HFFc6 (cell line): ENCODE measurements around the gene IQSEC2. TPM values are rescaled to one million over a fixed set of nuclear protein-coding genes. Genes with fewer than 3 reads are reported as not detected.

ENCODE experiments used
- DNase-seq: peaks from one replicate; pipeline ENCODE4 v3.0.0-alpha.2; 2018
- H3K27ac Mint-ChIP-seq: 2 replicates; pipeline ENCODE4 v1.8.0; 2020; ENCODE audit warnings: mild to moderate bottlenecking, mixed read lengths
- H3K27me3 Mint-ChIP-seq: 2 replicates; pipeline ENCODE4 v1.8.0; 2021; ENCODE audit warnings: mild to moderate bottlenecking, moderate library complexity, mixed read lengths; ENCODE audit not compliant: insufficient read depth
- H3K36me3 Mint-ChIP-seq: 2 replicates; pipeline ENCODE4 v1.8.0; 2021; ENCODE audit warnings: low read depth, mixed read lengths
- H3K4me1 Mint-ChIP-seq: 2 replicates; pipeline ENCODE4 v1.8.0; 2020; ENCODE audit warnings: low read depth, mixed read lengths
- H3K4me3 Mint-ChIP-seq: 2 replicates; pipeline ENCODE4 v1.8.0; 2020; ENCODE audit warnings: mild to moderate bottlenecking, moderate library complexity, mixed read lengths
- H3K9me3 Mint-ChIP-seq: 2 replicates; pipeline ENCODE4 v1.8.0; 2020; ENCODE audit warnings: mild to moderate bottlenecking, mixed read lengths
- long read RNA-seq: library from polyadenylated mRNA; unstranded; transcript quantifications from one replicate; pipeline ENCODE4 v2.0.0, GENCODE V29; 2019
- total RNA-seq, 6 experiments: library from RNA; stranded (reverse); fragmentation: NEBNext Ultra II Directional; extraction: Animal tissue kit (Norgen Biotek cat#: 25700); gene quantifications; 2 replicates in 1 of 6; 3 replicates in 5 of 6; pipeline ENCODE4 v1.2.3, GENCODE V29; 2021
- TF ChIP-seq, protein P1 (sequence below): fragments of 200-600 bp; sonication (generic); IDR thresholded peaks from 2 replicates; pipeline ENCODE4 v1.5.0; 2021; ENCODE audit warnings: antibody characterized with exemption, mild to moderate bottlenecking

Gene IQSEC2
- total RNA-seq, result 10 to 100 TPM; 16.4 to 22.8 (median 20.0) TPM
- long read RNA-seq, partial matches to known transcripts, result 0 of 3 reads
- long read RNA-seq, other reads (novel, unspliced or antisense), result 3 of 3 reads

DNA sequence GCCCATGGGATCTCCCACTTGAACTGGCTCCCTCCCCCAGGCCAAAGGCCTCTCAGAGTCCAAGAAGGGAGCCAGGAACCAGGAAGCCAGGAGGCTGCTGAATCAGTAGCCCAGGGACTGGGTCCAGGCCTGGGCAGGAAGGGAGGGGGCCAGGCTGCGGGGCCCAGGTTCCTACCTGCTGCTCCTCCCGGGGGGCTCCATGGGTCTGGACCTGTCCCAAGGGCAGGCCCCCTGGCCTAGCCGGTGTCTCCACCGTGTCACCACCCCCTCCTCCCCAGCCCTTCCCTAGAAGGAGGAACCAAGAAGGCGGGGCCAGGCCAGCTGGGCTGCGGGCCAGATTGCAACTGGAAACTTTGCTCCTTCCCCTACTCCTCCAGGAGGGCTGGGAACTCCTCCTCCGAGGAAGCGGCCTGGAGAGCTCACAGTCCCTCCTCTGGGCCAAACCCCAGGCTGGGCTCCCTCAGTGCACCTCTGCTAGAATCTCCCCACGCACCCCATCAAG is at the start of gene IQSEC2:
TSS of gene IQSEC2 (minus strand) at position 264 of the 502 bp plus-strand sequence.
- peak; percentile 63 for DNase-seq
- TF ChIP-seq, protein P1, sequence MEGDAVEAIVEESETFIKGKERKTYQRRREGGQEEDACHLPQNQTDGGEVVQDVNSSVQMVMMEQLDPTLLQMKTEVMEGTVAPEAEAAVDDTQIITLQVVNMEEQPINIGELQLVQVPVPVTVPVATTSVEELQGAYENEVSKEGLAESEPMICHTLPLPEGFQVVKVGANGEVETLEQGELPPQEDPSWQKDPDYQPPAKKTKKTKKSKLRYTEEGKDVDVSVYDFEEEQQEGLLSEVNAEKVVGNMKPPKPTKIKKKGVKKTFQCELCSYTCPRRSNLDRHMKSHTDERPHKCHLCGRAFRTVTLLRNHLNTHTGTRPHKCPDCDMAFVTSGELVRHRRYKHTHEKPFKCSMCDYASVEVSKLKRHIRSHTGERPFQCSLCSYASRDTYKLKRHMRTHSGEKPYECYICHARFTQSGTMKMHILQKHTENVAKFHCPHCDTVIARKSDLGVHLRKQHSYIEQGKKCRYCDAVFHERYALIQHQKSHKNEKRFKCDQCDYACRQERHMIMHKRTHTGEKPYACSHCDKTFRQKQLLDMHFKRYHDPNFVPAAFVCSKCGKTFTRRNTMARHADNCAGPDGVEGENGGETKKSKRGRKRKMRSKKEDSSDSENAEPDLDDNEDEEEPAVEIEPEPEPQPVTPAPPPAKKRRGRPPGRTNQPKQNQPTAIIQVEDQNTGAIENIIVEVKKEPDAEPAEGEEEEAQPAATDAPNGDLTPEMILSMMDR, result no peak
- no peaks in the 10 kb centered on the region for H3K9me3 Mint-ChIP-seq
- H3K36me3 Mint-ChIP-seq, result no peaks in the 10 kb centered on the region
- H3K4me1 Mint-ChIP-seq, result peaks cover 29% of the 10 kb centered on the region
- peak within 1 kb of the TSS; percentile 83 for H3K27ac Mint-ChIP-seq
- peak within 1 kb of the TSS; percentile 84 for H3K4me3 Mint-ChIP-seq
- H3K27me3 Mint-ChIP-seq, result no peaks in the 10 kb centered on the region

DNA sequence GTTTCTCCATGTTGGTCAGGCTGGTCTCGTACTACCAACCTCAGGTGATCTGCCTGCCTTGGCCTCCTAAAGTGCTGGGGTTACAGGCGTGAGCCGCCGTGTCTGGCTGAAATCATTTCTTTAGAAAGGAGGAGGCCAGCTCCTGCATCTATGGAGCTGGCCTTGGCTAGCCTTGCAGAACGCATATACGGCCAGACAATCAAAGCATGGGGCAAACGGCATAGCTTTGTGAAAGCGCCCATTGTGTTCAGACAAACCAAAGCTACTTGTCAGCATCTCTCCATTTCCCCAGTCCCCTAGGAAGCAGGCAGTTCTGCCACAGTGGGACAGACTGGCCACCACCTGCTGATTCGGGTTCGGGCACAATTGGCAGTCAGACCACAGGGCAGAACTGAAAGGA is 48.9 kb upstream of the IQSEC2 start:
- H3K27ac Mint-ChIP-seq, result no peak overlapping the region
- H3K4me3 Mint-ChIP-seq, result no peak overlapping the region
- no peak for DNase-seq
- TF ChIP-seq, protein P1, result no peak
- no peaks in the 10 kb centered on the region for H3K9me3 Mint-ChIP-seq
- no peaks in the 10 kb centered on the region for H3K36me3 Mint-ChIP-seq
- H3K27me3 Mint-ChIP-seq, result peaks cover 29% of the 10 kb centered on the region
- H3K4me1 Mint-ChIP-seq, result no peaks in the 10 kb centered on the region

DNA sequence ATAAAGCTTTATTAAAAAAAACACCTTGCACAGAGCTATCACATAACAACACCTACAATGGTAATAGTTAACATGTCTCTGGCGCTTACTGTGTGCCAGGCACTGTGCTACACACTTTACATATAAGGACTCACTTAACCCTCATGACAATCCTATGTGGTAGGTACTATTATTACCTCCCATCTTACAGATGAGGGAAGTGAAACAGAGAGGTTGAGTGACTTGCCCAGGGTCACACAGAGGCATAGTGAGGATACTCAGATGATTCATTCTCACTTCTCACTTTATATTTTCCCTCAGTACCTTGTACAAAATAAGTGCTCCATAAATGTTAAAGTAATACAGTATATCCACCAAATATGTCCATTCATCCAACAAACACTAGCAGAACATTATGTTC is 43.4 kb upstream of the IQSEC2 start:
- Mint-ChIP-seq H3K4me3 (no peak overlapping the region), H3K27me3 (peaks cover 28% of the 10 kb centered on the region), H3K9me3 (no peaks in the 10 kb centered on the region), H3K27ac (no peak overlapping the region), H3K4me1 (peaks cover 13% of the 10 kb centered on the region), H3K36me3 (no peaks in the 10 kb centered on the region)
- no peak for DNase-seq
- TF ChIP-seq, protein P1, result no peak

GRCh38 chrX:53324085-53324484 is 42.7 kb upstream of the IQSEC2 start:
- TF ChIP-seq, protein P1, result no peak

DNA sequence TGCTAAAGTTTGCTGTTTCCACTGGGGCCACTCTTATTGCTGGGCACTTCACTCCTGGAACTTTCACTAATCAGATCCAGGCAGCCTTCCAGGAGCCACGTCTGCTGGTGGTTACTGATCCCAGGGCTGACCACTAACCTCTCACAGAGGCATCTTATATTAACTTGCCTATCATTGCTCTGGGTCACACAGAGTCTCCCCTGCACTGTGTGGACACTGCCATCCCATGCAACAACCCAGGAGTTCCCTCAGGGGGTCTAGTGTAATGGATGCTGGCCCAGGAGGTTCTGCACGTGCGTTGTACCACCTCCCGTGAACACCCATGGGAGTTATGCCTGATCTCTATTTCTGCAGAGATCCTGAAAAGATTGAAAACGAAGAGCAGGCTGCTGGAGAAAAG is 41.8 kb upstream of the IQSEC2 start:
- no peaks in the 10 kb centered on the region for H3K9me3 Mint-ChIP-seq
- H3K36me3 Mint-ChIP-seq, result no peaks in the 10 kb centered on the region
- DNase-seq, result no peak
- peaks cover 28% of the 10 kb centered on the region for H3K4me1 Mint-ChIP-seq
- H3K4me3 Mint-ChIP-seq, result no peak overlapping the region
- H3K27me3 Mint-ChIP-seq, result peaks cover 22% of the 10 kb centered on the region
- no peak overlapping the region for H3K27ac Mint-ChIP-seq
- TF ChIP-seq, protein P1, result no peak

More at GRCh38 chrX:53324085-53324484, 42.7 kb upstream of the IQSEC2 start:
- no peak overlapping the region for H3K4me3 Mint-ChIP-seq
- DNase-seq, result no peak
- H3K9me3 Mint-ChIP-seq, result no peaks in the 10 kb centered on the region
- peaks cover 28% of the 10 kb centered on the region for H3K27me3 Mint-ChIP-seq
- no peak overlapping the region for H3K27ac Mint-ChIP-seq
- peaks cover 20% of the 10 kb centered on the region for H3K4me1 Mint-ChIP-seq
- H3K36me3 Mint-ChIP-seq, result no peaks in the 10 kb centered on the region
